Neutrophil (primary cell): ENCODE results near the gene PTCRA.
"Not testable (repeated sequence)": the region's sequence is repeated elsewhere in the genome, so short reads cannot be mapped to it uniquely, and the experiment has no call there.

ENCODE experiments used
- H3K27ac ChIP-seq: fragments of 200-600 bp; sonication (generic); 2 replicates; pipeline ENCODE4 v1.5.1; 2016; ENCODE audit warnings: mild to moderate bottlenecking, moderate library complexity
- H3K27me3 ChIP-seq: fragments of 200-600 bp; sonication (generic); 2 replicates; pipeline ENCODE4 v1.6.0; 2016; ENCODE audit warnings: mild to moderate bottlenecking
- H3K36me3 ChIP-seq: fragments of 200-600 bp; sonication (generic); 2 replicates; pipeline ENCODE4 v1.5.1; 2017
- H3K4me1 ChIP-seq, 2 experiments: fragments of 200-600 bp in 1 of 2; sonication (generic) in 1 of 2; 1 replicate in 1 of 2; 2 replicates in 1 of 2; pipeline versions ENCODE4 v1.5.1 to v1.6.1; 2013 to 2016; ENCODE audit warnings: low read depth in 1 of 2, low read length in 1 of 2, mild to moderate bottlenecking in 1 of 2, moderate library complexity in 1 of 2; ENCODE audit not compliant: control insufficient read depth in 1 of 2, insufficient read depth in 1 of 2
- H3K4me3 ChIP-seq, 2 experiments: fragments of 200-600 bp in 1 of 2; sonication (generic) in 1 of 2; 1 replicate in 1 of 2; 2 replicates in 1 of 2; pipeline ENCODE4 v1.5.1; 2013 to 2016; ENCODE audit warnings: low read depth in 1 of 2, low read length in 1 of 2, mild to moderate bottlenecking in 1 of 2, moderate library complexity in 1 of 2
- H3K9me3 ChIP-seq: fragments of 200-600 bp; sonication (generic); 2 replicates; pipeline ENCODE4 v1.5.1; 2016
- CTCF ChIP-seq: fragments of 200-600 bp; sonication (generic); IDR thresholded peaks from 2 replicates; pipeline ENCODE4 v1.5.1; 2016; ENCODE audit warnings: antibody characterized with exemption

Gene PTCRA

GRCh38 chr6:42939810-42940167 lies 23.9 kb downstream of the PTCRA start:
- no peak for TF ChIP-seq CTCF
- Histone ChIP-seq H3K4me1 (peaks cover 9 to 12% of the 10 kb centered on the region in 2 experiments), H3K27ac (peak overlapping the region; percentile 56), H3K9me3 (no peaks in the 10 kb centered on the region), H3K4me3 (no peak overlapping the region), H3K36me3 (peaks cover 96% of the 10 kb centered on the region), H3K27me3 (no peaks in the 10 kb centered on the region)

GRCh38 chr6:42940493-42941045 lies 24.7 kb downstream of the PTCRA start:
- peaks cover 95% of the 10 kb centered on the region for H3K36me3 ChIP-seq

GRCh38 chr6:42941356-42941755 lies 25.5 kb downstream of the PTCRA start:
- H3K4me1 ChIP-seq, H3K4me3 ChIP-seq, H3K27me3 ChIP-seq, H3K9me3 ChIP-seq: not testable (repeated sequence)
- Histone ChIP-seq H3K36me3 (peaks cover 95% of the 10 kb centered on the region), H3K27ac (peak overlapping the region; percentile 43)

More at GRCh38 chr6:42940493-42941045, 24.7 kb downstream of the PTCRA start:
- no peak overlapping the region for H3K4me3 ChIP-seq
- H3K4me1 ChIP-seq: peaks cover 1 to 4% of the 10 kb centered on the region in 2 experiments
- no peaks in the 10 kb centered on the region for H3K27me3 ChIP-seq
- TF ChIP-seq CTCF: no peak
- no peaks in the 10 kb centered on the region for H3K9me3 ChIP-seq
- peak overlapping the region; percentile 56 for H3K27ac ChIP-seq

GRCh38 chr6:42942444-42942843 lies 26.6 kb downstream of the PTCRA start:
- no peaks in the 10 kb centered on the region for H3K27me3 ChIP-seq

GRCh38 chr6:42947950-42948349 lies 32.1 kb downstream of the PTCRA start:
- Histone ChIP-seq H3K36me3 (peaks cover 61% of the 10 kb centered on the region), H3K27ac (peak overlapping the region; percentile 13), H3K27me3 (no peaks in the 10 kb centered on the region), H3K4me1 (no peaks in the 10 kb centered on the region), H3K4me3 (no peak overlapping the region), H3K9me3 (no peaks in the 10 kb centered on the region)
- TF ChIP-seq CTCF: no peak

More at GRCh38 chr6:42942444-42942843, 26.6 kb downstream of the PTCRA start:
- Histone ChIP-seq H3K27ac (no peak overlapping the region), H3K9me3 (no peaks in the 10 kb centered on the region), H3K4me1 (no peaks in the 10 kb centered on the region), H3K4me3 (no peak overlapping the region), H3K36me3 (peaks cover 95% of the 10 kb centered on the region)
- TF ChIP-seq CTCF: no peak

GRCh38 chr6:42952389-42952788 lies 36.5 kb downstream of the PTCRA start:
- H3K9me3 ChIP-seq: no peaks in the 10 kb centered on the region
- H3K36me3 ChIP-seq: peaks cover 19% of the 10 kb centered on the region
- H3K4me1 ChIP-seq: no peaks in the 10 kb centered on the region
- H3K27me3 ChIP-seq: no peaks in the 10 kb centered on the region
- H3K27ac ChIP-seq: no peak overlapping the region
- H3K4me3 ChIP-seq: no peak overlapping the region
- TF ChIP-seq CTCF: no peak

- not testable (repeated sequence) for H3K4me3 ChIP-seq, H3K4me1 ChIP-seq, H3K9me3 ChIP-seq, H3K27ac ChIP-seq, H3K27me3 ChIP-seq, H3K36me3 ChIP-seq
These were observed 38.6 kb downstream of the PTCRA start for GRCh38 chr6:42954405-42954804.
